ENCODE data around the gene PIK3C2G.
A peak's percentile ranks its signal among the peaks of the same experiment; 100 is the strongest.
"Not testable (repeated sequence)": the region's sequence is repeated elsewhere in the genome, so short reads cannot be mapped to it uniquely, and the experiment has no call there.

Gene PIK3C2G

GRCh38 chr12:18261273-18261672, at the start of gene PIK3C2G:
Gene PIK3C2G, plus strand, starts transcription at chr12:18261518. Its CDS starts 20,564 bp downstream, at chr12:18282082.
- peak; percentile 79 for DNase-seq

- no peak for DNase-seq
These were observed 43.4 kb upstream of the PIK3C2G start for GRCh38 chr12:18217966-18218365.

GRCh38 chr12:18221726-18222125, 39.6 kb upstream of the PIK3C2G start:
- no peak for DNase-seq

- no peak for DNase-seq
These were observed 38.6 kb upstream of the PIK3C2G start for GRCh38 chr12:18222699-18223098.

GRCh38 chr12:18224745-18225144, 36.6 kb upstream of the PIK3C2G start:
- DNase-seq, result peak; percentile 78

- peak; percentile 38 for DNase-seq
These were observed 21.8 kb upstream of the PIK3C2G start for GRCh38 chr12:18239526-18239925.

GRCh38 chr12:18242380-18243089, 18.8 kb upstream of the PIK3C2G start:
- DNase-seq, result no peak

- no peak for DNase-seq
These were observed 18.1 kb upstream of the PIK3C2G start for GRCh38 chr12:18243238-18243637.

- no peak for DNase-seq
These were observed 15.3 kb upstream of the PIK3C2G start for GRCh38 chr12:18246066-18246465.

GRCh38 chr12:18250313-18250916, 10.9 kb upstream of the PIK3C2G start:
- peak; percentile 86 for DNase-seq

- DNase-seq, result no peak
These were observed 7.2 kb upstream of the PIK3C2G start for GRCh38 chr12:18254081-18254480.

GRCh38 chr12:18255004-18255403, 6.3 kb upstream of the PIK3C2G start:
- DNase-seq, result not testable (repeated sequence)

- no peak for DNase-seq
These were observed 4.1 kb upstream of the PIK3C2G start for GRCh38 chr12:18257251-18257650.

- DNase-seq, result no peak
These were observed 2.4 kb upstream of the PIK3C2G start for GRCh38 chr12:18258929-18259328.

GRCh38 chr12:18259906-18260682, 1.2 kb upstream of the PIK3C2G start:
- DNase-seq, result no peak

GRCh38 chr12:18261906-18262305, 588 bp downstream of the PIK3C2G start:
- DNase-seq, result peak; percentile 69

- DNase-seq, result peak; percentile 17
These were observed 1.2 kb downstream of the PIK3C2G start for GRCh38 chr12:18262514-18262913.

- no peak for DNase-seq
These were observed 3.3 kb downstream of the PIK3C2G start for GRCh38 chr12:18264581-18265075.

- peak; percentile 55 for DNase-seq
These were observed 6.2 kb downstream of the PIK3C2G start for GRCh38 chr12:18267427-18268099.

- no peak for DNase-seq
These were observed 9.7 kb downstream of the PIK3C2G start for GRCh38 chr12:18270958-18271460.

GRCh38 chr12:18275981-18276380, 14.7 kb downstream of the PIK3C2G start:
- no peak for DNase-seq

- no peak for DNase-seq
These were observed 15.9 kb downstream of the PIK3C2G start for GRCh38 chr12:18277196-18277595.

GRCh38 chr12:18280728-18281127, 19.4 kb downstream of the PIK3C2G start:
- DNase-seq, result no peak
